CD4-positive, CD25-positive, alpha-beta regulatory T cell (primary cell): ENCODE results near the gene ZBTB16. TPM values are rescaled to one million over a fixed set of nuclear protein-coding genes. Genes with fewer than 3 reads are reported as not detected.

Source experiments
- ATAC-seq, 2 donors: fragments of 150-1000 bp; cut with Tn5 transposase; one replicate each; pipeline ENCODE4 v1.10.0; 2021; ENCODE audit warnings: low read depth in 2 of 2, moderate number of reproducible peaks in 2 of 2, moderate library complexity in 1 of 2
- DNase-seq, 3 donors: peaks; one replicate each; pipeline versions ENCODE4 v3.0.0 to v3.0.0-alpha.2; 2012 to 2022; ENCODE audit warnings: mixed read lengths in 1 of 3
- H3K27ac ChIP-seq: one replicate; pipeline ENCODE4 v1.7.0; 2013; ENCODE audit warnings: mild to moderate bottlenecking, low read length; ENCODE audit not compliant: insufficient read depth, poor library complexity, severe bottlenecking
- H3K27me3 ChIP-seq: one replicate; pipeline ENCODE4 v1.7.0; 2013; ENCODE audit warnings: low read length; ENCODE audit not compliant: control insufficient read depth, insufficient read depth
- H3K36me3 ChIP-seq: one replicate; pipeline ENCODE4 v1.7.0; 2013; ENCODE audit warnings: mild to moderate bottlenecking, low read length, moderate library complexity; ENCODE audit not compliant: control insufficient read depth, insufficient read depth
- H3K4me1 ChIP-seq: 2 replicates; pipeline ENCODE4 v1.7.0; 2013; ENCODE audit warnings: mild to moderate bottlenecking, low read length; ENCODE audit not compliant: insufficient read depth, control insufficient read depth, poor library complexity, severe bottlenecking
- H3K4me3 ChIP-seq: one replicate; pipeline ENCODE4 v1.7.0; 2013; ENCODE audit warnings: low read depth, mild to moderate bottlenecking, low read length, moderate library complexity
- H3K9me3 ChIP-seq, 2 experiments: 1 replicate in 1 of 2; 2 replicates in 1 of 2; pipeline ENCODE4 v1.7.0; 2013; ENCODE audit warnings: low read length in 2 of 2, mild to moderate bottlenecking in 1 of 2, moderate library complexity in 1 of 2; ENCODE audit not compliant: control insufficient read depth in 2 of 2
- H3K27ac Mint-ChIP-seq, 3 donors: one replicate each; pipeline ENCODE4 v1.8.0; 2020 to 2022; ENCODE audit warnings: mild to moderate bottlenecking in 3 of 3, mixed read lengths in 3 of 3, moderate library complexity in 2 of 3
- H3K27me3 Mint-ChIP-seq: one replicate; pipeline ENCODE4 v1.8.0; 2022; ENCODE audit warnings: mild to moderate bottlenecking, mixed read lengths
- H3K36me3 Mint-ChIP-seq: one replicate; pipeline ENCODE4 v1.8.0; 2020; ENCODE audit warnings: mixed read lengths
- H3K4me1 Mint-ChIP-seq, 4 donors: one replicate each; pipeline ENCODE4 v1.8.0; 2020 to 2022; ENCODE audit warnings: mixed read lengths in 4 of 4, mild to moderate bottlenecking in 1 of 4
- H3K4me3 Mint-ChIP-seq, 4 donors: one replicate each; pipeline ENCODE4 v1.8.0; 2020 to 2022; ENCODE audit warnings: mild to moderate bottlenecking in 4 of 4, mixed read lengths in 4 of 4, moderate library complexity in 3 of 4
- H3K9me3 Mint-ChIP-seq, 7 donors: one replicate each; pipeline ENCODE4 v1.8.0; 2020 to 2022; ENCODE audit warnings: mixed read lengths in 7 of 7, mild to moderate bottlenecking in 3 of 7, moderate library complexity in 2 of 7
- polyA plus RNA-seq, 4 donors: library from polyadenylated mRNA; unstranded; fragments of 300-500 nt; fragmentation: Illumina TruSeq; gene quantifications; one replicate each; pipeline ENCODE4 v1.2.3, GENCODE V29; 2021
- total RNA-seq: library from RNA; stranded (reverse); gene quantifications from one replicate; pipeline ENCODE4 v1.2.3, GENCODE V29; 2022

Gene ZBTB16
- total and polyA plus RNA-seq, 5 donors from 2014 or later, result 2.9 to 28.1 (median 8.5) TPM

- Histone ChIP-seq H3K27me3 (peaks cover 7% of the 10 kb centered on the region), H3K4me1 (no peaks in the 10 kb centered on the region), H3K9me3 (no peaks in the 10 kb centered on the region), H3K27ac (no peak overlapping the region), H3K36me3 (no peaks in the 10 kb centered on the region), H3K4me3 (no peak overlapping the region)
- H3K9me3 Mint-ChIP-seq, result peaks cover 0 to 4% (median 0%) of the 10 kb centered on the region in 7 donors
- no peak for DNase-seq
- no peak overlapping the region for H3K4me3 Mint-ChIP-seq
- H3K27me3 Mint-ChIP-seq, result peaks cover 10% of the 10 kb centered on the region
- ATAC-seq, result no peak
- no peaks in the 10 kb centered on the region for H3K4me1 Mint-ChIP-seq
- no peak overlapping the region for H3K27ac Mint-ChIP-seq
- no peaks in the 10 kb centered on the region for H3K36me3 Mint-ChIP-seq
Observed at GRCh38 chr11:114278342-114279065, 219.0 kb downstream of the ZBTB16 start.

GRCh38 chr11:114279792-114280546 is 220.5 kb downstream of the ZBTB16 start:
- Mint-ChIP-seq H3K9me3 (peaks cover 0 to 4% (median 0%) of the 10 kb centered on the region in 7 donors), H3K27ac (peak overlapping the region in 1 of 3 donors; percentile 18), H3K27me3 (peaks cover 10% of the 10 kb centered on the region), H3K4me3 (no peak overlapping the region), H3K4me1 (no peaks in the 10 kb centered on the region), H3K36me3 (no peaks in the 10 kb centered on the region)
- DNase-seq (no peak), ATAC-seq (no peak)
- no peaks in the 10 kb centered on the region for H3K9me3 ChIP-seq
- H3K4me3 ChIP-seq, result no peak overlapping the region
- H3K27me3 ChIP-seq, result peaks cover 5% of the 10 kb centered on the region
- no peaks in the 10 kb centered on the region for H3K36me3 ChIP-seq
- no peak overlapping the region for H3K27ac ChIP-seq
- H3K4me1 ChIP-seq, result no peaks in the 10 kb centered on the region

DNA sequence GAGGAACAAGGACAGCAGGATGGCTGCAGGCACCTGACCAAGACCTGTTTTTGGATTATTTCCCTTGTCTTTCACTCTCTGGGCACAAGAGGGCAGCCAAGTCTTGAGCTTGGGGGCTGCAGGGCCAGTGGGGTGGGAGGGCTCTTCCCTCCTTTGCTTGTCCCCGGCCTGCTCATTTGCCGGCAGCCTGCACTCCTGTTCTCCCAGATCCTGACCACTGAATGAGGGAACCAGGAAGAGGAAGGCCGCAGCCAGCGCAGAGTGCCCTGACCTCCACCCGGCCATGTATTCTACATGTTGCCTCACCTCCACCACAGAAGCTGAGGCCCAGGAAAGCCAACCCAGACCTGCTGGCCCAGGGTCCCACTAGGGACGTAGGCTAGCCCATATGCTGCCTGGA is 221.2 kb downstream of the ZBTB16 start:
- Mint-ChIP-seq H3K9me3 (peaks cover 0 to 4% (median 0%) of the 10 kb centered on the region in 7 donors), H3K27ac (no peak overlapping the region), H3K27me3 (peaks cover 10% of the 10 kb centered on the region), H3K36me3 (no peaks in the 10 kb centered on the region), H3K4me3 (no peak overlapping the region), H3K4me1 (no peaks in the 10 kb centered on the region)
- DNase-seq, result peak in 1 of 3 donors; percentile 51
- Histone ChIP-seq H3K4me3 (no peak overlapping the region), H3K27ac (no peak overlapping the region), H3K9me3 (no peaks in the 10 kb centered on the region), H3K4me1 (no peaks in the 10 kb centered on the region), H3K27me3 (peaks cover 3% of the 10 kb centered on the region), H3K36me3 (no peaks in the 10 kb centered on the region)
- ATAC-seq, result no peak

GRCh38 chr11:114281388-114281956 is 222.0 kb downstream of the ZBTB16 start:
- Histone ChIP-seq H3K27ac (no peak overlapping the region), H3K4me1 (no peaks in the 10 kb centered on the region), H3K36me3 (no peaks in the 10 kb centered on the region), H3K4me3 (no peak overlapping the region), H3K9me3 (no peaks in the 10 kb centered on the region), H3K27me3 (peaks cover 3% of the 10 kb centered on the region)
- Mint-ChIP-seq H3K9me3 (peaks cover 0 to 4% (median 0%) of the 10 kb centered on the region in 7 donors), H3K4me3 (no peak overlapping the region), H3K4me1 (no peaks in the 10 kb centered on the region), H3K27me3 (peaks cover 16% of the 10 kb centered on the region), H3K36me3 (no peaks in the 10 kb centered on the region), H3K27ac (peak overlapping the region in 1 of 3 donors; percentile 94)
- DNase-seq (no peak), ATAC-seq (no peak)

GRCh38 chr11:114282488-114282887 is 223.0 kb downstream of the ZBTB16 start:
- no peak overlapping the region for H3K4me3 Mint-ChIP-seq
- H3K27me3 Mint-ChIP-seq, result peaks cover 16% of the 10 kb centered on the region
- no peak overlapping the region for H3K4me3 ChIP-seq
- H3K27ac Mint-ChIP-seq, result no peak overlapping the region
- H3K27me3 ChIP-seq, result peaks cover 3% of the 10 kb centered on the region
- H3K36me3 ChIP-seq, result no peaks in the 10 kb centered on the region
- no peaks in the 10 kb centered on the region for H3K9me3 ChIP-seq
- ATAC-seq, result no peak
- no peaks in the 10 kb centered on the region for H3K4me1 Mint-ChIP-seq
- no peak overlapping the region for H3K27ac ChIP-seq
- H3K9me3 Mint-ChIP-seq, result peaks cover 0 to 4% (median 0%) of the 10 kb centered on the region in 7 donors
- no peak for DNase-seq
- H3K36me3 Mint-ChIP-seq, result no peaks in the 10 kb centered on the region
- H3K4me1 ChIP-seq, result no peaks in the 10 kb centered on the region

- ATAC-seq, result no peak
- Histone ChIP-seq H3K9me3 (no peaks in the 10 kb centered on the region), H3K27ac (no peak overlapping the region), H3K36me3 (no peaks in the 10 kb centered on the region), H3K27me3 (peaks cover 3% of the 10 kb centered on the region), H3K4me3 (no peak overlapping the region), H3K4me1 (no peaks in the 10 kb centered on the region)
- H3K27me3 Mint-ChIP-seq, result peaks cover 14% of the 10 kb centered on the region
- no peak for DNase-seq
- no peaks in the 10 kb centered on the region for H3K36me3 Mint-ChIP-seq
- no peaks in the 10 kb centered on the region for H3K4me1 Mint-ChIP-seq
- no peak overlapping the region for H3K4me3 Mint-ChIP-seq
- no peak overlapping the region for H3K27ac Mint-ChIP-seq
- H3K9me3 Mint-ChIP-seq, result peaks cover 0 to 4% (median 0%) of the 10 kb centered on the region in 7 donors
Observed at GRCh38 chr11:114283422-114283821, 223.9 kb downstream of the ZBTB16 start.

GRCh38 chr11:114284021-114284420 is 224.5 kb downstream of the ZBTB16 start:
- Mint-ChIP-seq H3K27me3 (peaks cover 20% of the 10 kb centered on the region), H3K9me3 (peaks cover 0 to 4% (median 0%) of the 10 kb centered on the region in 7 donors), H3K4me1 (no peaks in the 10 kb centered on the region), H3K27ac (no peak overlapping the region), H3K36me3 (no peaks in the 10 kb centered on the region), H3K4me3 (no peak overlapping the region)
- no peaks in the 10 kb centered on the region for H3K27me3 ChIP-seq
- no peaks in the 10 kb centered on the region for H3K36me3 ChIP-seq
- no peak overlapping the region for H3K4me3 ChIP-seq
- no peak overlapping the region for H3K27ac ChIP-seq
- H3K4me1 ChIP-seq, result no peaks in the 10 kb centered on the region
- ATAC-seq, result no peak
- H3K9me3 ChIP-seq, result no peaks in the 10 kb centered on the region
- DNase-seq, result no peak
